GM19240 (cell line): ENCODE data around the gene CD84.
"Not testable (repeated sequence)": the region's sequence is repeated elsewhere in the genome, so short reads cannot be mapped to it uniquely, and the experiment has no call there.

Experiments used
- DNase-seq: peaks from one replicate; pipeline ENCODE4 v3.0.0; 2011; ENCODE audit warnings: low spot score; ENCODE audit not compliant: insufficient read length

CD84 gene

DNA sequence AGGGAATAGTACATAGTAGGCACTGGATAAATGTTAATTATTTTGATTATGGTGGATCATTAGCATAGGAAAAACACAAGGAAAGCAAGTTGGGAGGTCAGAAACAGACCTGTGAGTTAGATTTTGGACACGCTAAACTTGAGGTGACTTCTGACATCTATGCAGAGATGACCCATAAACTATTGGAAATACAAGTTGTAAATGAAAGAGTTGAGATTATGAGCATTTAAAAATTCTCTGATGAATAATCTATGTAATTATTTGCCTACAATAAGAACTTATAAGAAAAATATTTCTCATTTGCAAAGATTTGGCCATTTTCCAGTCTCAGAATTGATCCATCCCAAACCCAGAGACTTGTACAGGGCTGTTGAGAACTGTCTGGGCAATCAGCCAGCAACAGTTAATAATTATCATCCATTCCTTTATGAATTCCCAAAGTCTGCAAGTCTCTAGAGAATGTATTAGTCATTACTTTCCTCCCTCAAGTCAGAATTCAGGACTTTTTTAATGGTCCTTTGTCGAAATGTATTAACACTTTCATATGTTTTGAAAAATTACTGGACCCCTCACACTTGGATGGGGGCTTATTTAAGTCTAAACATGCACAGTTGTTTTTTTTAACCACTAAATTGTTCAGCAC, 36.9 kb downstream of the CD84 start:
- DNase-seq: no peak

DNA sequence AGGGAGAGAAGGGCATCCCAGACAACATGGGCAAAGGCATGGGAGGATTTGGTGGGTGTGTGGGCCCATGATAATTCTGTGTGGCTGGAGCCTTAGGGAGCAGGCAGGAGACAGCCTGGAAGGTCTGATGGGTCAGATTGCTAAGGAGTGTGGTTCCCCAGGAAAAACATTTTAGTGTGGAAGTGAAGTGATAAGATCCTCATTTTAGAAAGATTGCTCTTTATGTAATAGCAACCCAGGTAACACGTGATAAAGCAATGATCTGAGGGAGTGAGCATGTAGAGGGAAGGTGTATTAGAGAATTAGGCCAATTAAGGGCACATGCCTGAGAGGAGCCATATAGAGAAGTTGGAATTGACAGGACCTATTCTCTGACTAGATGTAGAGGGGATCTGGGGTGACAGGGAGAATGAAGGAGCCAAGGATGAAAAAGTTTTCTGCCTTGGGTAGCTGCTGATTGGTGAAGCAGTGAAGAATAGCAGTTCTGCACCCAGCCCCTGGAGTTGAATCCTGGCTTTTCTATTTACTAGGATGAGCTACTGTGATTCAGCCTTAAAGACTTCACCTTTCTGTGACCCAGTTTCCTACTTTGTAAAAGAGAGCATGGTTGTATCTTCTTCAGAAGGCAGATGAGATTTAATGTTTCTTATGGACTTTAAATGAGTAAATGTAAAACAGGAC, 37.5 kb downstream of the CD84 start:
- DNase-seq: no peak

DNA sequence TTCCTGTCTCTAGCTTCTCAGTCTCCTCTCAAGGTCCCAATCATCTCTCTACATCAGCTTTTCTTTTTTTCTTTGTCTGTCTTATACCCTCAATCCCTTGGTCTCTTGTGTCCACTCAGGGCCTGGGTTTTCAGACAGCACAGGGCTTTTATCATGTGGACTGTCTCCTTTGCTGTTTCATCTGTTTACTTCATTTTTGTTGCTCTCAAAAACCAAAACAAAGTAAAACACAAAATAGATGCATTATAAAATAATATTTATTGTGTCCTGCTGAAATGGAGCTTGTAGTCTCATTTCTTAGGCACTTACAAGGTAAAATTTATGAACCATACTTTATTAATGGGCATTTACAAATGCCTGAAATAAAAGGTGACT, 38.5 kb downstream of the CD84 start:
- DNase-seq: no peak

DNA sequence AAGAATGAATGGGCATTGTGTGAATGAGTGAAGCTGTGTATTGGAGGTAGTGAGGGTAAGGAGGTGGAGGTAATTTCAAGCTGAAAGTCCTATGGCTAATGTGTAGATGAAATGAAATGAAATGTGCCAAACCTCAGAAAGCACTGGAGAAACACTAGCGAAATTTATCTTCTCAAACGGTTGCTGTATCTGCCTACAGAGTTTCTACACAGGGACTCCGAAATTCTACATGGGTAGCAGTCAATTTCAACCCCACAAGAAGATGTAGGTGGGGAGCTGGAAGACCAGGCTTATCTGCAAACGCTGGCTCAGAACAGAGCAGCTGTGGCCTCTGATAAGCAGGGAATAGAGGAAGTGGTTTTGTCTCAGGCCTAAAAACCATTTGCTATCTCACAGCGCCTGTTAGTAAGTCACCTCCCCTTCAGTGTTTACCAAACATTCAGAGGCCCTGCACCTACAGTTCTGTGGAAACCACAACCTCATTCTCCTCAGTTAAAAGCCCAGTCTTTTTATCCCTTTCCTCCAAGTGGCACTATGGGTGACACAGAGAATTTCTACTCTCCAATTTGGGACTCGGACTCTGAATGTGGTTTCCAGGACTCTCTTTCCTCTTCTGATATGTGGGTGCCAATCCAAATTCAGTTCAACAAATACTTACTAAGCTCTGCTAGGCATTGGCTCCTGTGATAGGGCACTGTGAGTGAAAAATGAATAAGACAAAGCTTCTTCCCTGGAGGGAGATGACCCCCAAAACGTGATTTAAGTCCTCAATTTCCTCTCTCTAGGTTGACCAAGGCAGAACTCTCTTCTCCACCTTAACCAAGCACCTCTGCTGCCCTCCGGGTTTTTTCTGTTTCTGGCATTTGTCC, 39.1 kb downstream of the CD84 start:
- DNase-seq: peak; percentile 45

DNA sequence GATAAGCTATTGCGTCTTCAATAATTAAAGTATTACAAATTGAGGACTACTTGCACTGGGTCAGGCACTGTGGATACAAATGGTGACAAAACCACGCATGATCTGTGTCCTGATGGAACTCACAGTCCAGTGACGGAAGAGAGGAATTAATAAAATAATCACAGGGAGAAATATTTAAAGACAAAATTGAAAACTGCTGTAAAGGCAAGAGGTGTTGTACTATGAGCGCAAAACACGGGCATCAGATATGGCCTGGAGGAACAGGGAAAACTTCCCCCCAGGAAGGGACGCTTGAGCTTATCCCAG, 39.7 kb downstream of the CD84 start:
- no peak for DNase-seq

DNA sequence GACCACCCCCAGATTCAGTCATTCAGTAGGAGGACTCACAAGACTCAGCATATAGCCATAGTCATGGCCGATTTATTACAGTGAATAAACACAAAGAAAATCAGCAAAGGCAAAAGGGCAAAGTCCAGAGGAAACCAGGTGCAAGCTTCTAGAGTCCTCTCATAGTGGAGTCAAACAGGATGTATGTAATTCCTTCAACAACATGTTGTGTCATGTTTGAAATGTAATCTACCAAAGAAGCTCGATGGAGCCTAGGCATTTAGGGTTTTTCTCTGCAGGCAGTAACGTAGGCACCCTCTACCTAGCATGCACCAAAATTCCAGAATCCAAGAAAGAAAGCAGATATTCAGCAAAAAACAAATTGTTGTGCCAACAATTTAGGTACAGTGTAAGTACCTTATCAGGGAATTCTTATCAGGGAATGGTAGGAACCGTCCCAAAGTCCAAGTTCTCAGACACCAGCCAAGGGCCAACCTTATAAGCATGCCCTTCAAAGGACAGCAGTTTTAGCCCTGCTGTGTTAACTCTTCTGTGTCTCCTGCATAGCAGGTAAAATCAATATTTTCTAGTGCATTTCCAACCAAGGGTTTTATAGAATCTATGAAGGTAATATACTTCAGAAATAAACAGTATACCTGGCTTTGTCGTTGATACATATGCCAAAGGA, 40.2 kb downstream of the CD84 start:
- no peak for DNase-seq

DNA sequence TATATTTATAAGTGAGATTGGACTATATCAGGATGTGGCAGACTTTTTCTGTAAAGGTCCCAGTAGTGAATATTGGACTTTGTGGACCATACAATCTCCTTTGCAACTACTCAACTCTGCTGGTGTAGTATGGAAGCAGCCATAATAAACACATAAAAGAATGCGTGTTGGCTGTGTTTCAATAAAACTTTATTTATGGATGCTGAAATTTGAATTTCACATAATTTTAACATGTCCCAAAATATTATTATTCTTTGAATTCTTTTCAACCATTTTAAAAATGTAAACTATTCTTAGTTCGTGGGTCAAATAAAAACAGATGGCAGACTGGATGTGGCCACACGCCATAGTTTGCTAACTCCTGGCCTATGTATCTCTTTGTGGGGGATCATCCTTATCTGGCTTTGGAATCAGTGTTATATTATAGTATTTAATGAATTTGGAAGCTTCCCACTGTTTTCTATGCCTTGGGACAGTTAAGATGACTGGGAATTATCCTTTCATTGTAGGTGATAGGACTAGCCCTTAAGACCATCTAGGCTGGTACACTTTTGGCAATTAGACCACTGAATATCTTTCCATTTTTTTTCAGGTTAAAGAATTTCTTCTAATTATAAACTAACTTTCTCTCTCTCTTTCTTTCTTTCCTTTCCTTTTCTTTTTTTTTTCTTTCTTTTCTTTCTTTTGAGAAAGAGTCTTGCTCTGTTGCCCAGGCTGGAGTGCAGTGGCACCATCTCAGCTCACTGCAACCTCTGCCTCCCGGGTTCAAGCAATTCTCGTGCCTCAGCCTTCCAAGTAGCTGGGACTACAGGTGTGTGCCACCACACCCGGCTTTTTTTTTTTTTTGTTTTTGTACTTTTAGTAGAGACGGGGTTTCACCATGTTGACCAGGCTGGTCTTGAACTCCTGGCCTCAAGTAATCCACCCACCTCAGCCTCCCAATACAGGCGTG, 41.3 kb downstream of the CD84 start:
- no peak for DNase-seq

DNA sequence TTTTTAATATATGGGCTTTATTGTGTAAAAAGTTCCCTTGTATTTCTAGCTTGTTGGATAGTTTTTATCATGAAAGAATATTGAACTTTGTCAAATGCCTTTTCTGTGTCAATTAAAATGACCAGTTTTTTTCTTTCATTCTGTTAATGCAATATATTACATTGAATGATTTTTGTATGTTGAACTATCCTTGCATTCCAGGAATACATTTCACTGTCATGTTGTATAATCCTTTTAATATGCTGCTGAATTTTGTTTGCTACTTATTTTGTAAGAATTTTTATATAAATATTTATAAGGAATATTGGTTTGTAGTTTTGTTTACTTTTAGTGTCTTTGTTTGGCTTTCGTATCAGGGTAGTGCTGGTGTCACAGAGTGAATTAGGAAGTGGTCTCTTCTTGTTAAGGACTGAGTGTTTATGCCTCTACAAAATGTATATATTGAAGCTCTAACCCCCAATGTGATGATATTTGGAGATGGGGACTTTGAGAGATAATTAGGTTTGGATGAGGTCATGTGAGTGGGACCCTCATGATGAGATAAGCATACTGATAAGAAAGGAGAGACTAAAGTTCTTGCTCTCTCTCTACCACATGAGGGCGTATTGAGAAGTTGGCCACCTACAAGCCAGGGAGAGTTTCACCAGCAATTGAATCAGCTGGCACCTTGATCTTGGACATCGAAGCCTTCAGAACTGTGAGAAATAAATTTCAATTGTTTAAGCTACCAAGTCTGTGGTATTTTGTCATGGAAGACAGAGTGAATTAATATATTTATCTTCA, 44.3 kb downstream of the CD84 start:
- DNase-seq: no peak

DNA sequence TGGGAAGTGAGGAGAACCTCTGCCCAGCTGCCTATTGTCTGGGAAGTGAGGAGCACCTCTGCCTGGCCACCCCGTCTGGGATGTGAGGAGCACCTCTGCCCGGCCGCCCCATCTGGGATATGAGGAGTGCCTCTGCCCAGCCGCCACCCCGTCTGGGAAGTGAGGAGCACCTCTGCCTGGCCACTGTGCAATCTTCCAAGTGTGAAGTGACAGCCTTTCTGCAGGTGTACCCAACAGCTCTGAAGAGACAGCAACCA, 46.8 kb downstream of the CD84 start:
- DNase-seq: not testable (repeated sequence)

DNA sequence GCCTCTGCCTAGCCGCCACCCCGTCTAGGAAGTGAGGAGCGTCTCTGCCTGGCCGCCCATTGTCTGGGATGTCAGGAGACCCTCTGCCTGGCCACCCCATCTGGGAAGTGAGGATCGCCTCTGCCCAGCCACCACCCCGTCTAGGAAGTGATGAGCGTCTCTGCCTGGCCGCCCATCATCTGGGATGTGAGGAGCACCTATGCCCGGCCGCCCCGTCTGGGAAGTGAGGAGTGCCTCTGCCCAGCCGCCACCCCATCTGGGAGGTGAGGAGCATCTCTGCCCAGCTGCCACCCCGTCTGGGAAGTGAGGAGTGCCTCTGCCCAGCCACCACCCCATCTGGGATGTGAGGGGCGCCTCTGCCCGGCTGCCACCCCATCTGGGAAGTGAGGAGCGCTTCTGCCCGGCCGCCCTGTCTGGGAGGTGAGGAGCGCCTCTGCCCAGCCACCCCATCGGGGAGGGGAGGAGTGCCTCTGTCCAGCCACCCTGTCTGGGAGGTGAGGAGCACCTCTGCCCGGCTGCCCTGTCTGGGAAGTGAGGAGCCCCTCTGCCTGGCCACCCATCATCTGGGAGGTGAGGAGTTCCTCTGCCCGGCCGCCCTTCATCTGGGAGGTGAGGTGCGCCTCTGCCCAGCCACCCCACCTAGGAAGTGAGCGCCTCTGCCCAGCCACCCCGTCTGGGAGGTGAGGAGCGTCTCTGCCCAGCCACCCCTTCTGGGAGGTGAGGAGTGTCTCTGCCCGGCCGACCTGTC, 47.3 kb downstream of the CD84 start:
- not testable (repeated sequence) for DNase-seq

DNA sequence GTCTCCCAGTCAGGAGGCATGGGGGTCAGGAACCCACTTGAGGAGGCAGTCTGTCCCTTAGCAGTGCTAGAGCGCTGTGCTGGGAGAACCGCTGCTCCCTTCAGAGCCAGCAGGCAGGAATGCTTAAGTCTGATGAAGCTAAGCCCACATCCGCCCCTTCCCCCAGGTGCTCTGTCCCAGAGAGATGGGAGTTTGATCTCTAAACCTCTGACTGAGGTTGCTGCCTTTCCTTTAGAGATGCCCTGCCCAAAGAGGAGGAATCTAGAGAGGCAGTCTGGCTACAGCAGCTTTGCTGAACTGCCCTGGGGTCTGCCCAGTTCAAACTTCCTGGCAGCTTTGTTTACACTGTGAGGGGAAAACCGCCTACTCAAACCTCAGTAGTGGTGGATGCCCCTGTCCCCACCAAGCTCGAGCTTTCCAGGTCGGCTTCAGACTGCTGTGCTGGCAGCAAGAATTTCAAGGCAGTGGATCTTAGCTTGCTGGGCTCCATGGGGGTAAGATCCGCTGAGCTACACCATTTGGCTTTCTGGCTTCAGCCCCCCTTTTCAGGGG, 49.8 kb downstream of the CD84 start:
- DNase-seq: not testable (repeated sequence)

DNA sequence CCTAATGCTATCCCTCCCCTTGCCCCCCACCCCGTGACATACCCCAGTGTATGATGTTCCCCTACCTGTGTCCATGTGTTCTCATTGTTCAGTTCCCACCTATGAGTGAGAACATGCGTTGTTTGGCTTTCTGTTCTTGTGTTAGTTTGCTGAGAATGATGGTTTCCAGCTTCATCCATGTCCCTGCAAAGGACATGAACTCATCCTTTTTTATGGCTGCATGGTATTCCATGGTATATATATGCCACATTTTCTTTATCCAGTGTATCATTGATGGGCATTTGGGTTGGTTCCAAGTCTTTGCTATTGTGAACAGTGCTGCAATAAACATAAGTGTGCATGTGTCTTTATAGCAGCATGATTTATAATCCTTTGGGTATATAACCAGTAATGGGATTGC, 55.5 kb downstream of the CD84 start:
- DNase-seq: not testable (repeated sequence)

DNA sequence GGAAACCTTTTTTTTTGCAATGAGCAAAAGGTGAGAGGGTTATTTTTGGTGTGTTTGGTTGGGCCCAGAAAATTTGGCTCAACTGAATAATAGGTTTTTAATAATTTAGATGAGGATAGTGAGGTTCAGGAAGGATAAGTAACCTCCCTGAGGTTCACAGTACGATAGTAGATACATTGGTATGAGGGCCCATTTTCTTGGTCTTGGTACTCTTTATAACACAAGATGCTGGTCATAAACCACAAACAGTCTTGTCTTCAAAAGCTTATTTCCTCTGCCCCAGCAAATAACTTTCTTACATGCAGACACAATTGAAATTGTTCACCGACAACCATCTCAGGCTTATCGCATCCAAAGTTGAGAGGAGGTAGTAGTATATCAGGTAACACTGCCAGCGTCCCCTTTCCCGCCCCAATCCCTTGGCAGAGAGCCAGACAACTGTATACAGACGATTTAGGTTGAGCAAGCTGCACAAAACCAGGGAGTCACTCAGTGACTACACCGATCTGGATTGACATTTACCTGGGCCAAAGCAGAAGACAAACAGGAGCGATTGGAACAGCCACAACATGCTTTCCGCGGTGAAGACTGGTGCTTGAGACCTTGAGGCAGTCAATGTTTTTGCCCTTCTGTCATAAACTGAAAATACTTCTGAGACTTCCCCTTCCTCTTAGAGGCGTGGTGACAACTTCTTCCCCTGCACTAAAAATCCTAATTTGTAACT, 56.5 kb downstream of the CD84 start, which contains the start of gene SLAMF6:
Gene SLAMF6, minus strand, starts transcription at position 634 of the 724 bp plus-strand sequence. Its CDS starts 63 bp downstream, at position 571.
- DNase-seq: no peak

DNA sequence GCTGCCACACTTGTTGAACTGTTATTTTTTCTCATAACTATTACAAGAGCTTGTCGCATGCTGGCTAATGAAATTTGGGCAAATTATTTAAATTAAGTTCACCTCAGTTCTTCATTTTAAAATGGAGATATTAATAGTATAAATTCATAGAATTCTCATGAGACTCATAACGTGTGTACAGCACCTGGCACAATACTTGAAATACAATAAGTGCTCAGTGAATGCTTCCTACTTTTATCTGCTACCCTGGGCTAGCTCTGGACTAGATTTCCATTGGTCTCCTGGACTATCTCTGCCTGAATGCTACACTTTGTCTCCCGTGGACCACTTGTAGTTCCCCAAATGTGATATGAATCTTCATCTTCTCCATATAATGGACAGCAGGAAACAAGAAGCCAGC, 57.2 kb downstream of the CD84 start:
- DNase-seq: no peak

DNA sequence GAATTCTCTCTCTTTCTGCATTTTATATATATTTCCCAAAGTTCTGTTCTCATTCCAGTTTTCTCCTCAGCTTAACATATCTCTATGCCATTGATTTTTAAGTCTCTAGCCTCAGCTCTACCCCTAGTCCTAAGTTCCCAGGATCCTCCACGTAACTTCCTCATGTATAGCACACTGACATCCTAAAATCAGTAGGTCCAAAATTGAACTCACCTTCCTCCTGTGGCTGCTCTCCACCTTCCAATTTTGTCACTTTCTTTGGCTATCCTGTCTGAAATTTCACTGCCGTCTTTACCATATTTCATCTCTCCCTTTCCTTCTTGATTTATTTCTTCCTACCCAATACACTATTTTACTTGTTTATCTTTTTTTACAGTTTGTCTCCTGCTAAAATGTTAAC, 57.7 kb downstream of the CD84 start:
- no peak for DNase-seq

DNA sequence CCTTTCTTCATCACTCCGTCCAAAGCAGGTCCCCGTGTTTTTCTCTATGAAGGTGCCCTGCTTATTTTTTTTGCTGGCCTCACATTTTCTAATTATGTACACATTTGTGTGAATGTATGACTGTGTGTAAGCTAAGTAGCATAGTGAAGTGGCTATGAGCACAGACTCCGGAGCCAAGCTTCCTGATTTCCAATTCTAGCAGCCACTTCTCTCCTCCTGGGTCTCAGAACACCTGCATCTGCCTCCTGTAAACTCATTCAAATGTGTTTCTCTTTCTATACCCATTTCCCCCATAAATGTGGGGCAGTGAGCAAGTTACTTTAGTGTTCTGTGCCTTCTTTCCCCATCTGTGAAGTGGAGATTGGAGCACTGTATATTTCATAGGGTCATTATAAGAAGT, 58.3 kb downstream of the CD84 start:
- DNase-seq: no peak

DNA sequence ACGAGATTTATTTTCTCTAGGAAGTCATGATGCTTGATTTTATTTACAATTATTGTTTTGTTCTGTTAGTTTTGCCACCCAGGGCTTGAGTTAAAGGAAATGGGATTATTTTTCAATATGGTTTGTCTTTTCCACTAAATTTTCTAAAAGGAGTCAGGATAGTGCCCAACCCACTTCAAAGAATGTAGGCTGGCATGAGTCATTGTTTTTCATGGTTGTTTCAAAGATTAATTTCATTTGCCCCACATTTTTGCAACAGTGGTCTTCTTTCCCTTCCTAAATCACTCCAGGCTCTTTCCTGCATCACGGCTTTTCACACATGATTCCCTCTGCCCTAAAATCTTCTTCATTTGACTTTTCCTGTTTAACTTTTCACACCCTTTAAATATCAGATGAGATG, 58.7 kb downstream of the CD84 start:
- no peak for DNase-seq

DNA sequence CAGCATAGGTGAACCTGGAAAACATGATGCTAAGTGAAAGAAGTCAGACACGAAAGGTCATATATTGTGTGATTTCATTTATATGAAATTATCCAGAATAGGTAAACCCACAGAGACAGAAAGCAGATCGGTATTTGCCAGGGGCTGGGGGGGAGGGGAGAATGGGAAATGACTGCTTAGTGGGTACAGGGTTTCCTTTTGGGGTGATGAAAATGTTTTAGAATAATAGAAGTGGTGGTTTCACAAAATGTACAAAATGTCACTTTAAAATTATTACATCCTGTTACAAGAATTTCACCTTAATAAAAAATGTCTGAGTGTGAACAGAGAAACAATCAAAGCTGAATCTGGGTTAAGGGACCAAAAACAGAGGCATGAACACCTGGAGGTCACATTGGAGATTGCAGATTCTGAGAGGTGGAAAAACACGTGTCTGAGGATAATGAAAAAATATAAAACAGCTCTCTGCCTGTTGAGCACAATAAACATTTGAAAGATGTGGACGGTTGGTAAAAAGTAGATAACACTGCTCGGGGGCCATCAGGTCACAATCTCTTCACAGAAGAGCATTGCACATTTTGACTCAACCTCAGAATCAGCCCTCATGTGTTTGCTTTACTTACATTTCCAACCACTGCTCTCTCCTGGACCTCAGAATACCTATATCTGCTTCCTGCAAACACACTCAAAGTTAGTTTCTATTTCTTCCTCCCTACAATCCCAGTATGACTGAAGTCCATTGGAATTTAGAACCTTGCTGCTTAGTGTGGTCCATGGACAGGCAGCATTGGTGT, 59.5 kb downstream of the CD84 start:
- no peak for DNase-seq
